NCI-H446 (cell line): ENCODE results near the gene SLC25A40.
"Not testable (repeated sequence)": the region's sequence is repeated elsewhere in the genome, so short reads cannot be mapped to it uniquely, and the experiment has no call there.

Experiments used
- DNase-seq, 2 experiments: peaks; one replicate each; lab custom pipeline; 2025; lab: John Stamatoyannopoulos, UW

The SLC25A40 gene

GRCh38 chr7:87876040-87876868 lies at the start of gene SLC25A40, which contains the start of gene DBF4:
TSS of gene SLC25A40 (minus strand) at chr7:87876360. CDS start at chr7:87858727, 17,633 bp downstream.
TSS of gene DBF4 (plus strand) at chr7:87876493. CDS start at chr7:87876733, 240 bp downstream.
- peak; percentile 82 to 91 for DNase-seq

GRCh38 chr7:87922759-87923395 lies 46.7 kb upstream of the SLC25A40 start:
- not testable (repeated sequence) for DNase-seq

GRCh38 chr7:87920578-87920977 lies 44.4 kb upstream of the SLC25A40 start:
- no peak for DNase-seq

- DNase-seq, result no peak
Measured at GRCh38 chr7:87919875-87920274, 43.7 kb upstream of the SLC25A40 start.

GRCh38 chr7:87918740-87919139 lies 42.6 kb upstream of the SLC25A40 start:
- no peak for DNase-seq

DNA sequence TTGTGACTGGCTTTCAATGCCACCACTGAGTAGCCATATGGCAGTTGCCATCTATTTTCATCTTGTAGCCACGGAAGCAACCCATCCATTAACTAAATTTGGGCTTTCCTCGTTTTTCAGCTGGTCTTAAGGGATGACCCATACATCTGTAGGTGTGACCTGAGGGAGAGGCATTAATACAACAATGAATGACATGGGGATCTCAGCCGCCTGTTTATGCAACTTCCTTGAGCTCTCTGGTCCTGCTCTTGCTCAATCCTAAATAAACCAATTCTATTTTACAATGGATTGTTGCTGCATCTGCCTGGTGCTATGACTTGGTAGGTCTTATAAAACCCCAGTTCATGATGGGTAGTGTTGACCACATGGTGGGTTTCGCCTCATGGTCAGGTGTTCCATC lies 36.0 kb upstream of the SLC25A40 start:
- DNase-seq, result no peak

DNA sequence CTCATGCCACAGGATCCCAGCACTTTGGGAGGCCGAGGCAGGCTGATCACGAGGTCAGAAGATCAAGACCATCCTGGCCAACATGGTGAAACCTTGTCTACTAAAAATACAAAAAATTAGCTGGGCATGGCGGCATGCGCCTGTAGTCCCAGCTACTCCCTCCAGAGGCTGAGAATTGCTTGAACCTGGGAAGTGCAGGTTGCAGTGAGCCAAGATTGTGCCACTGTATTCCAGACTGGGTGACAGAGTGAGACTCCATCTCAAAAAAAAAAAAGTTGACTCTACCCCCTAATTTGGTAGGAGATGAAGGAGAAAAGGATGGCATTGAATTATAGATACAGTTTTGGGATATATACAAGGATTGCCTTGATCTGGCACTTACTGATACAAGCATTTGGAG lies 32.7 kb upstream of the SLC25A40 start:
- not testable (repeated sequence) for DNase-seq

GRCh38 chr7:87907136-87907906 lies 31.2 kb upstream of the SLC25A40 start:
- not testable (repeated sequence) for DNase-seq

- no peak for DNase-seq
Measured at GRCh38 chr7:87899255-87899654, 23.1 kb upstream of the SLC25A40 start.

- DNase-seq, result no peak
Measured at GRCh38 chr7:87895363-87895762, 19.2 kb upstream of the SLC25A40 start.

DNA sequence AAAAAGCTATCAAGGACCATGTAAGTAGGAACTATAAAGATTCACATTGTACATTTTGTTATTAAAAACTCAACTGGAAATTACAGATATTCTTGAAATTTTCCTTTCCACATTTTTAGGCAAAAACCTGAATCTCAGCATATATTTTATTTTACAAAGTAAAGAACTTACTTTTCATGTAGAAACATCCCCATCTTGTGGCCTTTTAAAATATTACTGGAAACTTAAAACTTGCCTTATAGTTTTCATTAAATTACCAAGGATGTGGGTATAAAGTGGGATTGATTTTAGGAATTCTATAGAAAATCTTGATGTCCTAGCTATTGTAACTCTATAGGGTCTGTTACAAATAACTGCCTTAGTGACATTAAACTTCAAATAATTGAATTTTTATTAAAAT lies 10.7 kb upstream of the SLC25A40 start:
- peak in 1 of 2 experiments; percentile 23 for DNase-seq

DNA sequence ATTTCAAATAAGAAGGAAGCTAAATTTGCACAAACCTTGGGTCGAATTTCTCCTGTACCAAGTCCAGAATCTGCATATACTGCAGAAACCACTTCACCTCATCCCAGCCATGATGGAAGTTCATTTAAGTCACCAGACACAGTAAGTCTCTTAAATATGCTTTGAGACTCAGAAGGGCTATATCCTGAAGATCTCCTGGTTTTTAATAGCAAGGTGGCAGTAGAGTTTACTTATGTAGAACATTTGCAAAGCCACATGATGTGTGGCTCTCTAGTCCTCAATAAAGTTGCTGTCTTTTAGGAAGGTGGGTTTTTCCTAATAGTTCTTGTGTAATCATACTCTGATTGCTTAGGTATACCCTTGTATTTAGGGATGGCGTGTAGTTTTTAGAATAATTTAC lies 8.9 kb upstream of the SLC25A40 start:
- DNase-seq, result no peak

DNA sequence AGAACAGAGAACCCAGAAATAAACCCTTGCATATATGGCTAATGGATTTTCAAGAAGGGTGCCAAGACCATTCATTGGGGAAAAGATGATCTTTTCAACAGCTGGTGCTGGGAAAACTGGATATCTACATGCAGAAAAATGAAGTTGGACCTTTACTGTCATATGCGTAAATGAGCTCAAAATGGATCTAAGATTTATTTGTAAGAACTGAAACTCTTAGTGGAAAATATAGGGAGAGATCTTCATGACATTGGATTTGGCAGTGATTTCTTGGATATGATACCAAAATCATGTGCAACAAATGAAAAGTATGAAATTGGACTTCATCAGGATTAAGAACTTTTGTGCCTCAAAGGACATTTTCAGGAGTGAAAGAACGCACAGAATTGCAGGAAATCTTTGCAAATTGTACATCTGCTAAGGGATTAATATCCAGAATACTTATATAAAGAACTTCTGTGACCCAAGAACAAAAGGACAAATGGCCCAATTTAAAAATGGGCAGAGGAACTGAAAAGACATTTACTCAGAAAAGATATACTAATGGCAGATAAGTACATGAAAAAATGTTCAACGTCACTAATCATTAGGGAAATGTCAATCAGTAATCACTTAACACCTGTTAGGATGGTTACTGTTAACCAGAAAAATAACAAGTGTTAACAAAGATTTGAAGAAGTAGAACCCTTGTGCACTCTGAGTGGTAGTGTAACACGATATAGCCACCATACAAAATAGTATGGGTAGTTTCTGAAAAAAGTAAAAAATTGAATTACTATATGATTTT lies 6.2 kb upstream of the SLC25A40 start:
- peak in 1 of 2 experiments; percentile 9 for DNase-seq

GRCh38 chr7:87878208-87878735 lies 2.1 kb upstream of the SLC25A40 start:
- DNase-seq, result no peak

DNA sequence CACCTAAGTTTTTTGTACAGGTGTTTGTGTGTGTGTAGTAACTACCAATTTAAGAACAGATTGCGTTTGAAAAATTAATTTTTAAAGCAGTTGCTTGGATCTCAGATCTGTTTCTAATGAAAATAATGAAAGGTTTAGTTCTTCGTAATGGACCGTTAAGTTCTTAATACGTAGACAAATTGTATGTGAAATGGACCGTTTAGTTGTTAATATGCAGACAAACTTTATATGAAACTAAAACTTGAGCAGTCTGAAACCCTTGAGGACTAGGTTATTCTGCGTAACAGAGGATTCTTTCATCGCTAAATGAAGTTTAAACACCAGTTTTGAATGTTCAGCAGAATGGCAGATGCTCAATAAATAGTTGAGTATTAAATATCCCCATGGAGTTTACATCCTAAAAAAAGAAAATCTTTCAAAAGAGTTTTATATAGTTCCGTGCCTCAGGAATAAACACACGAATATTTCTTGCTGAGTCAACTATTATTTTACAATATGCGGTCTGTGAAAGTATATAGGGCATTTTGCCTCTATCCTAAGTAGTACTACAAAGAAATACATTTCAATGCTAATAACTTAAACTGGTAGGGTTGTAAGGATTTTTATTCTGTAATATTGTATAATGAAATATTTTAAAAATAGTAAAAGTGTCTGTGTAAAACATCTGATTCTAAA lies 1.3 kb upstream of the SLC25A40 start:
- no peak for DNase-seq

GRCh38 chr7:87876869-87877234 lies 692 bp upstream of the SLC25A40 start:
- DNase-seq, result peak in 1 of 2 experiments; percentile 27

DNA sequence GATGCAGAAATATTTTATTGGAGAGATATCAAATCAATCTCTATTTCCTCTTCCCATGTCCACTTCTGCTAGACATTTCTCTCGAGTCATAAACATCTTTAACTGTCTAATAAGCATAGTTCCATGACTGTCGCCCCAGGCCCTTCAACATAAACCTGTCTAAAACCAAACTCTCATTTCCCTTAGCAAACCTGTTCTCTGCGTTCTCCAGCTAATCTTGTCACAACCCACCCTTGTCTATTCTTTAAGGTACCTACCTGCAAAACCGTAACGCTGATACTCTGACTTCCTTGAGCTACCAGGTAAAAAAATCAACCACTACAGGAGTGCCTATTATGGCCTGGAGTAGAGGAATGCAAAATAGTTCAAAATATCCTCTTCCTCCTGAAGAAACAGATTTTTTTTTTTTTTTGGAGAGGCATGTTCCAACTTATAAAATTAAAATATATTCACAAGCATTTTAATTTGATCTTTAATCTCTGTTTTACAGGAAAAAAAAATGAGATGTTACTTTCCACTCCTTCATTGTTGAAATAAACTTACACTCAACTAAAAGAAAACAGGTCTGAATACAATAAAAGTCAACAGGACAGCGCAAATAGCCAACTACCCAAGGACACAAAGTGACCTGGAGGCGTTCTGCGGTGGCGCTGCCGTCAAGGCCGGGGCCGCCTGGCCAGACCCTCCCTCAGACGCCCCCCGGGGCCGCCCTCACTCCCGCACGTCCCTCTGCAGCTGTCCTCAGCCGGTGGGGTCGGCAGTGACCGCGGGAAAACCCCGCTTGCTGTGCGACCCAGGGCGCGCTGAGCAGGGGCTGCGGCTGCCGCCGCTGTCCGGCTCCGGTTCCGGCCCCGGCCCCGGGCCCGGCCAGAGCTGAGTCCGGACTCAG lies 765 bp downstream of the SLC25A40 start:
- no peak for DNase-seq

GRCh38 chr7:87874066-87874465 lies 2.1 kb downstream of the SLC25A40 start:
- no peak for DNase-seq

GRCh38 chr7:87873328-87873727 lies 2.8 kb downstream of the SLC25A40 start:
- DNase-seq, result not testable (repeated sequence)

DNA sequence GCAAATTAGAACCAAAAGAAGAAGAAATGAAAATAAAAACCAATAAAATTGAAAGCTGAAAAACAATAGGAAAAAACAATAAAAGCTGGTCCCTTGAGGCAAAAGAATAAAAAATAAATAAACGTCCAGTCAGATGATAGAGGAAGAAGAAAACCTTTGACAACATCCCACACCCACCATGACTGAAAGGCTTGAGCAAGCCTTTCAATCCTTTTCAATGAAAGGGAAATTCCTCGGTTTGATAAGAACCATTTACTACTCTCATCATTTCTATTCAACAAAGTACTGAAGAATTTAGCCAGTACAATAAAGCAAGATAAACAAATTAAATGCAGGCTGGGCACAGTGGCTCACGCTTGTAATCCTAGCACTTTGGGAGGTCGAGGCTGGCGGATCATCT lies 3.8 kb downstream of the SLC25A40 start:
- DNase-seq, result no peak
